Peyer's patch (tissue), 4 donors: ENCODE measurements around the gene APBA1. TPM values are rescaled to one million over a fixed set of nuclear protein-coding genes. Genes with fewer than 3 reads are reported as not detected.

Source experiments
- DNase-seq, 3 donors: peaks; one replicate each; pipeline ENCODE4 v3.0.0-alpha.2; 2017 to 2019
- H3K27ac ChIP-seq, 4 donors: fragments of 200-600 bp; sonication (generic); one replicate each; pipeline ENCODE4 v1.5.1; 2016 to 2019
- H3K27me3 ChIP-seq, 2 donors: fragments of 200-600 bp; sonication (generic); one replicate each; pipeline ENCODE4 v1.5.1; 2019
- H3K36me3 ChIP-seq, 3 donors: fragments of 200-600 bp; sonication (generic); one replicate each; pipeline ENCODE4 v1.5.1; 2016 to 2019
- H3K4me1 ChIP-seq, 4 donors: fragments of 200-600 bp; sonication (generic); one replicate each; pipeline ENCODE4 v1.5.1; 2016 to 2019
- H3K4me3 ChIP-seq, 4 donors: fragments of 200-600 bp; sonication (generic); 1 replicate in 3 of 4; 2 replicates in 1 of 4; pipeline ENCODE4 v1.5.1; 2016 to 2019; ENCODE audit warnings: mild to moderate bottlenecking in 1 of 4
- H3K9me3 ChIP-seq, 4 donors: fragments of 200-600 bp; sonication (generic); one replicate each; pipeline ENCODE4 v1.5.1; 2016 to 2019; ENCODE audit warnings: mild to moderate bottlenecking in 1 of 4
- CTCF ChIP-seq, 6 experiments: fragments of 450-650 bp in 4 of 6; fragments of 200-600 bp in 2 of 6; sonication (generic) in 1 of 6; IDR thresholded peaks; one replicate each; pipeline ENCODE4 v1.5.1; 2017 to 2019; ENCODE audit warnings: antibody characterized with exemption in 6 of 6, mild to moderate bottlenecking in 3 of 6, moderate library complexity in 1 of 6
- POLR2A ChIP-seq, 2 donors: fragments of 450-650 bp; IDR thresholded peaks; one replicate each; pipeline ENCODE4 v1.5.1; 2017; ENCODE audit warnings: antibody characterized with exemption in 2 of 2, mild to moderate bottlenecking in 2 of 2, moderate library complexity in 2 of 2
- total RNA-seq, 4 donors: library from RNA; depleted of rRNA; stranded (reverse); fragments of >200 nt; gene quantifications; one replicate each; pipeline ENCODE4 v1.1.0, GENCODE V29; 2016

The APBA1 gene
- total RNA-seq, 4 donors from 2014 or later = 0.88 to 14.9 (median 3.9) TPM

GRCh38 chr9:69380301-69380700 is 291.9 kb downstream of the APBA1 start:
- Histone ChIP-seq H3K4me1 (no peaks in the 10 kb centered on the region), H3K36me3 (no peaks in the 10 kb centered on the region), H3K27ac (no peak overlapping the region), H3K27me3 (no peaks in the 10 kb centered on the region), H3K4me3 (no peak overlapping the region), H3K9me3 (no peaks in the 10 kb centered on the region)
- no peak for TF ChIP-seq CTCF (IDR thresholded peaks at IDR 0.05)
- no peak for TF ChIP-seq POLR2A (IDR thresholded peaks at IDR 0.05)
- no peak for DNase-seq

GRCh38 chr9:69379270-69379982 is 292.7 kb downstream of the APBA1 start:
- H3K9me3 ChIP-seq = no peaks in the 10 kb centered on the region
- H3K27ac ChIP-seq = no peak overlapping the region
- TF ChIP-seq CTCF (IDR thresholded peaks at IDR 0.05) = no peak
- no peak for TF ChIP-seq POLR2A (IDR thresholded peaks at IDR 0.05)
- no peaks in the 10 kb centered on the region for H3K27me3 ChIP-seq
- H3K36me3 ChIP-seq = no peaks in the 10 kb centered on the region
- H3K4me1 ChIP-seq = no peaks in the 10 kb centered on the region
- DNase-seq = no peak
- H3K4me3 ChIP-seq = no peak overlapping the region

- Histone ChIP-seq H3K27ac (no peak overlapping the region), H3K4me3 (no peak overlapping the region), H3K36me3 (no peaks in the 10 kb centered on the region), H3K9me3 (no peaks in the 10 kb centered on the region), H3K4me1 (no peaks in the 10 kb centered on the region), H3K27me3 (no peaks in the 10 kb centered on the region)
- TF ChIP-seq POLR2A (IDR thresholded peaks at IDR 0.05) = no peak
- no peak for TF ChIP-seq CTCF (IDR thresholded peaks at IDR 0.05)
- DNase-seq = no peak
Measured at GRCh38 chr9:69377981-69378380, 294.2 kb downstream of the APBA1 start.

Other genes with a start within 250 kb of the APBA1 start
- 100 to 1,000 TPM in 1 of 4 donors, 10 to 100 TPM in 3; 43.8 to 115 (median 65.2) TPM for gene PTAR1, start 87.6 kb upstream of the APBA1 start, total RNA-seq
- gene CFAP95, start 148.4 kb upstream of the APBA1 start, total RNA-seq = not detected